KOPT-K1 (cell line): ENCODE data around the gene ANXA3.

Experiments used
- H3K27ac ChIP-seq: fragments of 200-600 bp; sonication (generic); 2 replicates; pipeline ENCODE4 v1.5.1; 2016; ENCODE audit warnings: antibody characterized with exemption, mild to moderate bottlenecking, low read depth, low read length; ENCODE audit not compliant: poor library complexity, severe bottlenecking
- H3K36me3 ChIP-seq: fragments of 200-600 bp; sonication (generic); 2 replicates; pipeline ENCODE4 v1.5.1; 2017; ENCODE audit warnings: antibody characterized with exemption, mild to moderate bottlenecking, low read length, moderate library complexity; ENCODE audit not compliant: insufficient read depth
- H3K9me3 ChIP-seq: fragments of 200-600 bp; sonication (generic); 2 replicates; pipeline ENCODE4 v1.5.1; 2017; ENCODE audit warnings: antibody characterized with exemption, low read length, mild to moderate bottlenecking; ENCODE audit not compliant: insufficient read depth, poor library complexity, severe bottlenecking

Gene ANXA3

GRCh38 chr4:78556665-78557064, 5.1 kb downstream of the ANXA3 start:
- Histone ChIP-seq H3K27ac (no peak overlapping the region), H3K9me3 (no peaks in the 10 kb centered on the region), H3K36me3 (no peaks in the 10 kb centered on the region)

DNA sequence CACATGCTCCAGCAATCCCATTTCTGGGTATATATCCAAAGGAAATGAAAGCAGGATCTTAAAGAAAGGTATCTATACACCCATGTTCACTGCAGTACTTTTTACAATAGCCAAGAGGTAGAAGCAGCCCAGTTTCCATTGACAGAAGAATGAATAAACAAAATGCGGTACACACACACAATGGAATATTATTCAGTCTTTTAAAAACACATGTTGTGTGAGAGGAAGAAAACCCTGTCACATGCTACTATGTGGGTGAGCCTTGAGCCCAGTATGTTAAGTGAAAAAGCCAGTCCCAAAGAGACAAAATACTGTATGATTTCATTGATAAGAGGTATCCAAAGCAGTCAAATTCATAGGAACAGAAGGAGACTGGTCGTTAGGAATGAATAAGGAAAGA, 6.3 kb downstream of the ANXA3 start:
- Histone ChIP-seq H3K27ac (no peak overlapping the region), H3K9me3 (no peaks in the 10 kb centered on the region), H3K36me3 (no peaks in the 10 kb centered on the region)

- H3K9me3 ChIP-seq: no peaks in the 10 kb centered on the region
- no peak overlapping the region for H3K27ac ChIP-seq
- no peaks in the 10 kb centered on the region for H3K36me3 ChIP-seq
These were observed 6.8 kb downstream of the ANXA3 start for GRCh38 chr4:78558410-78558809.

- H3K27ac ChIP-seq: no peak overlapping the region
These were observed 8.9 kb downstream of the ANXA3 start for GRCh38 chr4:78560296-78560963.

GRCh38 chr4:78561677-78562076, 10.1 kb downstream of the ANXA3 start:
- H3K9me3 ChIP-seq: no peaks in the 10 kb centered on the region
- H3K36me3 ChIP-seq: no peaks in the 10 kb centered on the region
- H3K27ac ChIP-seq: no peak overlapping the region

More at GRCh38 chr4:78560296-78560963, 8.9 kb downstream of the ANXA3 start:
- Histone ChIP-seq H3K36me3 (no peaks in the 10 kb centered on the region), H3K9me3 (no peaks in the 10 kb centered on the region)

GRCh38 chr4:78562687-78563086, 11.1 kb downstream of the ANXA3 start:
- no peaks in the 10 kb centered on the region for H3K9me3 ChIP-seq
- no peaks in the 10 kb centered on the region for H3K36me3 ChIP-seq
- H3K27ac ChIP-seq: no peak overlapping the region

DNA sequence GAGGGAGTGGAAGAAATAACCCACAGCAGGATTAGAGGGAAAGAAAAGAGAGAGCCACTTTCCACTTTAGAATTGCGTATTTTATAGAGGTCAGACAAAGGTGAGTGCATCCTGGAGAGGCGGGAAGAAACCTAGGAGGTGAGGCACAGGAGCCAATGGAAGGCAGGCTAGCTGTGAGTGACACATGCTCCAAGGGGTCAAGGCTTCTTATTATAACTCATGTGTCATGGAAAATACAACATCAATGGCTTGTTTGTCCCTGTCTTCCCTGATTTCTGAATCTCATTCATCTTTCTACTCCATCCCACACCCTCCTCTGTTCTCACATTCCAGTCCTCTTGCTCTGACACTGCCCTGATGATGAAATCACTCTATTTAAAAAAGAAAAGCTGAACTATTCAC, 14.4 kb downstream of the ANXA3 start:
- H3K36me3 ChIP-seq: no peaks in the 10 kb centered on the region

GRCh38 chr4:78566834-78567499, 15.4 kb downstream of the ANXA3 start:
- Histone ChIP-seq H3K36me3 (no peaks in the 10 kb centered on the region), H3K27ac (no peak overlapping the region), H3K9me3 (no peaks in the 10 kb centered on the region)

More for the DNA sequence above, 14.4 kb downstream of the ANXA3 start:
- Histone ChIP-seq H3K27ac (no peak overlapping the region), H3K9me3 (no peaks in the 10 kb centered on the region)

DNA sequence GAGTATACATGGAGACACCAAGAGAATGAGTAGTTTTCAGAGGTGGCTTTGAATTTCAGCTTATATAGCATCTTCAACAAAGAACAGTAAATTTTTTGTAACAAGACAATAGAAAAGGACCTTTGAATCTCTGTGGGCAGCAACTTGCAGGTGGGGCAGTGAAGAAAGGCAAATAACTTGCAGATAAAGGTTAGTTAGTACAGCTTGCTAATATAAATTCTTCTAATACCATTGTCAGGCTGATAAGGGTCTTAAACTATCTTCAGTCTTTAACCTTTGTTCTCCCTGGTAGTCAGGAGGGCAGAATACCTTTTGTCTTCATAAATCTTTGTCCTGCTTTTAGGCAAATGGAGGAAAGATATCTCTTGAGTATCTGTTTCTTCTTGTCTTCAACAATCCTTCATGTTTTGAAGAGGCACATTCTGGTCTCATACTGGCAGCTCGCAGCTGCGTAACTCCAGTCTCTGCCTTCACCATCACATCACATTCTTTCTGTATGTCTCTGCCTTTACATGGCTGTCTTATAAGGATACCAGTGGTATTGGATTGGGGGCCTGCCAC, 16.0 kb downstream of the ANXA3 start:
- no peaks in the 10 kb centered on the region for H3K9me3 ChIP-seq
- no peaks in the 10 kb centered on the region for H3K36me3 ChIP-seq
- no peak overlapping the region for H3K27ac ChIP-seq

DNA sequence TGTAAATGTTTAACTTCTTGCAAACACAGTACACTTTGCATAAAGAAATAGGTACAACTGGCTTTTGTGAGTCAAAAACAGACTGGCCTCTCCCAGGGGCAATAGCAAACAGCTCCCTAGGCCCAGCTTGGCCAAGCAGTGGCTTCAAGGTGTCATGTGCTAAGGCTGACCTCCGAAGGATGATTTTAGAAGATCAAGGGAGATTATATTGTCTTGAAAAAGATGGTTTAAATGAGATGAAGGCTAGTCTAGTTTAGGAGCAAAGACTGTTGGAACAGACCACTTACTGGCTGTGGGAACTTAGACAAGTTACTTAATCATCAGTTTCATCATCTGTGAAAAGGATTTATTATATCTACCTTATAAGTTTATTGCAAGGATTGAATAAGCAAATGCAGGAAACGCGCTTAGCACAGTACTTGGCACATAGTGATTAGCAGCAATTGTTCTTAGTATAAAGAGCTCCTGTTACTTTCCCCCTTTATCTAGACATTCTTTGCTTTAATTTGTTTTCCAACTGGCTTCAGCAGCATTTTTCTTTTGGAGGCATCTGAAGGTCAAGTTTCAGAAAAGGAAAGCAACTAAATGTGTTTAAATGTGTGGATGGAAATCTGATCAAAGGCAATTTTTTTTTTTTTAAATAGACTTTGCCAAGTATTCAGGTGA, 17.2 kb downstream of the ANXA3 start:
- H3K36me3 ChIP-seq: no peaks in the 10 kb centered on the region
- H3K9me3 ChIP-seq: no peaks in the 10 kb centered on the region
- no peak overlapping the region for H3K27ac ChIP-seq

DNA sequence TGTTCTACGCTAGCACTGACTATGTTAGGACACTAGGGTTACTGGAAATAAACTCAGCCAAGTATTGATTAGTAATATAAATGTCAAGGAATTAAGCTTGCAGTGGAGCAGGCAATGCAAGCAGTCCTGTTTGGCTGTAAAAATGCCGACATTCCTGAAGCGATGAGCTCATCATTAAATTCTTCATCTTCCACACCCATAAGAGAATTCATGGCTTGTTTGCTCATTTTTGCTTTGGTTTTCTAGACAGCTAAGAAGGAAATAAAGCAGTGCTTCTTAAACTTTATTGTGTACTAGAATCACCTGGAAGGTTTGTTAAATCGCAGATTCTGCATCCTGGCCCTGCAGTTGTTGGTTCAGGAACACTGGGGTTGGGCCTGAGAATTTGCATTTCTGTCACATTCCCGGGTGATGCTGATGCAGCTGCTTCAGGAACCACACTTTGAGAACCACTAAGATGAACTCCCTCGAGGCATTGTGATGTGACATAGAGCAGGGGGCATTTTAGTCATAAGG, 17.8 kb downstream of the ANXA3 start:
- no peaks in the 10 kb centered on the region for H3K36me3 ChIP-seq
- H3K9me3 ChIP-seq: no peaks in the 10 kb centered on the region
- no peak overlapping the region for H3K27ac ChIP-seq

GRCh38 chr4:78570117-78570516, 18.5 kb downstream of the ANXA3 start:
- H3K27ac ChIP-seq: no peak overlapping the region
- no peaks in the 10 kb centered on the region for H3K36me3 ChIP-seq
- H3K9me3 ChIP-seq: no peaks in the 10 kb centered on the region

DNA sequence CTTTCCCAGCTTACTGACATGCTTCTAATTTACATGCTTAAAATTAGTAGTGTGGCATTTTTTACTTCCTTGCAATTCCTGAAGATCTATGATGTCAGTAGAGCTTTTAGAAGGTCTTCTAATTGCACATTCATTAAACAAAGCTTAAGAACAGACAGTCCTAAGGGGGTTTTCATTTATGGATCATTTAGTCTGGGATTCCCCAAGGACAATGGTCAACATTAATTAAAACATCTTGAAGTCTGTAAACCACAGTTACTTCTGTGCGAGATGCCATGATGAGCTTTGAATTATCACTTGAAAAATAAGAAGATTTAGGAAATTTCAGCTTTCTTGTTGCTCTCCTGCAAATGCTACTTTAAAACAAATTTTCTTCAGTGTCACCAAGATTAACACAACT, 20.2 kb downstream of the ANXA3 start:
- Histone ChIP-seq H3K9me3 (no peaks in the 10 kb centered on the region), H3K27ac (no peak overlapping the region), H3K36me3 (no peaks in the 10 kb centered on the region)

DNA sequence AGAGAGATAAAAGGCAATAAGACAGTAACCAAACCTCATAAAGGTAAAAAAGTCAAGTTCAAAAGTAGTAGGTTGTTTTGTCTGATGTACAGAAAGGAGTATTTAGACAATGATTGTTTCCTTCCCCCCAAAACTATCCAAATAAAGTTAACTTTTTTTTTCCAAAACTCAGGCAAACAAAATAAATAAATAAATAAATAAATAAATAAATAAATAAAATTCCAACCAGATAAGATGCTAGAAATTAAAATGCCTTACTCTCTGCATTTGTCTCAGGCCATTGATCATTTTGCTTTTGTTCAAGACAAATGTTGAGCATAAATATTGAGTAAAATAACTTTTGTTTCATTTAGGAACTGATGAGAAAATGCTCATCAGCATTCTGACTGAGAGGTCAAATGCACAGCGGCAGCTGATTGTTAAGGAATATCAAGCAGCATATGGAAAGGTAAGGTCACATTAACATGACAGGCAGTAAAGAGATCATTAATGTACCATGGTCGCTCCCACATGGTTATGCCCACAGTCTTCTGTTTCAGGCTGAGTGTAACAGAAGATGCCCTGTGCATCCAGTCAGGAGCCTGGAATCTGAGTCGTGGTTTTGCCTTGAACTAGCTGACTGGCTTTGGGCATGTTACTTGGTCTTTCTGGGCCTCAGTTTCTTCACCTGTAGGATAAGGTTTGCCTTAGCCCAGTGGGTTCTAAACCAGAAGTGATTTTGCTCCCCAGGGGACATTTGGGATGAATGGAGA, 27.3 kb downstream of the ANXA3 start:
- no peaks in the 10 kb centered on the region for H3K36me3 ChIP-seq
- no peaks in the 10 kb centered on the region for H3K9me3 ChIP-seq

GRCh38 chr4:78581618-78582017, 30.0 kb downstream of the ANXA3 start:
- no peaks in the 10 kb centered on the region for H3K36me3 ChIP-seq
- H3K9me3 ChIP-seq: no peaks in the 10 kb centered on the region
- no peak overlapping the region for H3K27ac ChIP-seq

More for the DNA sequence above, 27.3 kb downstream of the ANXA3 start:
- no peak overlapping the region for H3K27ac ChIP-seq
